GM18867 (cell line): ENCODE data around the gene SMAD3.
"Not testable (repeated sequence)": the region's sequence is repeated elsewhere in the genome, so short reads cannot be mapped to it uniquely, and the experiment has no call there.

Source experiments
- ATAC-seq: cut with Tn5 transposase; IDR thresholded peaks from one replicate; pipeline ENCODE4 v1.9.1; 2021; ENCODE audit warnings: mild to moderate bottlenecking, moderate library complexity; ENCODE audit not compliant: unreplicated experiment

SMAD3 gene

GRCh38 chr15:67065531-67066005 is at the start of gene SMAD3:
Gene SMAD3, plus strand, starts transcription at chr15:67065602. Its CDS starts 553 bp downstream, at chr15:67066155.
- peak; percentile 52 for ATAC-seq

- ATAC-seq: no peak
Measured at GRCh38 chr15:67017311-67017710, 48.1 kb upstream of the SMAD3 start.

- no peak for ATAC-seq
Measured at GRCh38 chr15:67018026-67018425, 47.4 kb upstream of the SMAD3 start.

- ATAC-seq: no peak
Measured at GRCh38 chr15:67018441-67018840, 47.0 kb upstream of the SMAD3 start.

GRCh38 chr15:67019069-67019468 is 46.3 kb upstream of the SMAD3 start:
- no peak for ATAC-seq

GRCh38 chr15:67019884-67020520 is 45.4 kb upstream of the SMAD3 start:
- ATAC-seq: no peak

GRCh38 chr15:67020668-67021067 is 44.7 kb upstream of the SMAD3 start:
- ATAC-seq: not testable (repeated sequence)

GRCh38 chr15:67021455-67021854 is 43.9 kb upstream of the SMAD3 start:
- ATAC-seq: no peak

- ATAC-seq: no peak
Measured at GRCh38 chr15:67022587-67023105, 42.8 kb upstream of the SMAD3 start.

GRCh38 chr15:67023517-67024313 is 41.7 kb upstream of the SMAD3 start:
- ATAC-seq: no peak

- no peak for ATAC-seq
Measured at GRCh38 chr15:67024314-67024997, 40.9 kb upstream of the SMAD3 start.

- no peak for ATAC-seq
Measured at GRCh38 chr15:67024998-67025368, 40.4 kb upstream of the SMAD3 start.

GRCh38 chr15:67025719-67026609 is 39.4 kb upstream of the SMAD3 start:
- ATAC-seq: no peak

- ATAC-seq: no peak
Measured at GRCh38 chr15:67026610-67026967, 38.8 kb upstream of the SMAD3 start.

- not testable (repeated sequence) for ATAC-seq
Measured at GRCh38 chr15:67028440-67028839, 37.0 kb upstream of the SMAD3 start.

GRCh38 chr15:67030036-67030762 is 35.2 kb upstream of the SMAD3 start:
- ATAC-seq: no peak

- no peak for ATAC-seq
Measured at GRCh38 chr15:67031331-67031730, 34.1 kb upstream of the SMAD3 start.

- no peak for ATAC-seq
Measured at GRCh38 chr15:67032608-67033007, 32.8 kb upstream of the SMAD3 start.

- ATAC-seq: no peak
Measured at GRCh38 chr15:67033012-67033411, 32.4 kb upstream of the SMAD3 start.

- no peak for ATAC-seq
Measured at GRCh38 chr15:67033571-67034044, 31.8 kb upstream of the SMAD3 start.
